RWPE2 (cell line): ENCODE results near the gene ACTR3C.

ENCODE experiments used
- ATAC-seq: fragments of 200-7000 bp; cut with Tn5 transposase; 3 replicates; pipeline ENCODE4 v1.9.1; 2021; ENCODE audit warnings: low read depth
- DNase-seq: peaks from one replicate; pipeline ENCODE4 v3.0.0-alpha.2; 2020; ENCODE audit warnings: low spot score
- H3K27ac ChIP-seq: fragments of 450-650 bp; 2 replicates; pipeline ENCODE4 v1.5.1; 2017; ENCODE audit warnings: mild to moderate bottlenecking; ENCODE audit not compliant: poor library complexity, severe bottlenecking
- H3K27me3 ChIP-seq: fragments of 250-450 bp; sonication (Bioruptor Pico); 2 replicates; pipeline ENCODE4 v1.5.1; 2021; ENCODE audit warnings: mild to moderate bottlenecking, moderate library complexity; ENCODE audit not compliant: insufficient read depth, poor library complexity, severe bottlenecking
- H3K36me3 ChIP-seq: fragments of 250-450 bp; sonication (Bioruptor Pico); 2 replicates; pipeline ENCODE4 v1.5.1; 2020; ENCODE audit warnings: low read depth, mild to moderate bottlenecking, moderate library complexity
- H3K4me1 ChIP-seq: fragments of 250-450 bp; sonication (Bioruptor Pico); 2 replicates; pipeline ENCODE4 v1.5.1; 2021; ENCODE audit warnings: mild to moderate bottlenecking, moderate library complexity; ENCODE audit not compliant: insufficient read depth, poor library complexity, severe bottlenecking
- H3K4me3 ChIP-seq: fragments of 250-450 bp; sonication (Bioruptor Pico); 2 replicates; pipeline ENCODE4 v1.5.1; 2021; ENCODE audit warnings: mild to moderate bottlenecking, moderate library complexity; ENCODE audit not compliant: severe bottlenecking
- H3K9me3 ChIP-seq: fragments of 250-450 bp; sonication (Bioruptor Pico); 2 replicates; pipeline ENCODE4 v1.5.1; 2021; ENCODE audit warnings: mild to moderate bottlenecking, moderate library complexity; ENCODE audit not compliant: severe bottlenecking
- CTCF ChIP-seq: fragments of 450-650 bp; IDR thresholded peaks from one replicate; pipeline ENCODE4 v1.5.1; 2017; ENCODE audit warnings: mild to moderate bottlenecking, moderate library complexity; ENCODE audit not compliant: poor library complexity, severe bottlenecking

Gene ACTR3C

GRCh38 chr7:150356265-150356897, 33.0 kb upstream of the ACTR3C start:
- no peak overlapping the region for H3K27ac ChIP-seq
- no peaks in the 10 kb centered on the region for H3K4me1 ChIP-seq
- H3K4me3 ChIP-seq, result no peak overlapping the region
- H3K9me3 ChIP-seq, result no peaks in the 10 kb centered on the region
- H3K27me3 ChIP-seq, result no peaks in the 10 kb centered on the region
- TF ChIP-seq CTCF, result peak; percentile 82
- ATAC-seq (no peak), DNase-seq (no peak)
- no peaks in the 10 kb centered on the region for H3K36me3 ChIP-seq

- Histone ChIP-seq H3K4me3 (no peak overlapping the region), H3K9me3 (no peaks in the 10 kb centered on the region), H3K27ac (no peak overlapping the region), H3K27me3 (no peaks in the 10 kb centered on the region), H3K4me1 (no peaks in the 10 kb centered on the region), H3K36me3 (no peaks in the 10 kb centered on the region)
- ATAC-seq, result no peak
- TF ChIP-seq CTCF, result no peak
- no peak for DNase-seq
These were observed 32.3 kb upstream of the ACTR3C start for GRCh38 chr7:150355666-150356059.

GRCh38 chr7:150351587-150352194, 28.3 kb upstream of the ACTR3C start:
- H3K27ac ChIP-seq, result no peak overlapping the region
- H3K4me3 ChIP-seq, result no peak overlapping the region
- no peaks in the 10 kb centered on the region for H3K36me3 ChIP-seq
- H3K9me3 ChIP-seq, result no peaks in the 10 kb centered on the region
- no peaks in the 10 kb centered on the region for H3K4me1 ChIP-seq
- H3K27me3 ChIP-seq, result no peaks in the 10 kb centered on the region
- ATAC-seq, result no peak
- no peak for TF ChIP-seq CTCF
- no peak for DNase-seq

GRCh38 chr7:150346922-150347321, 23.6 kb upstream of the ACTR3C start:
- Histone ChIP-seq H3K27ac (no peak overlapping the region), H3K4me3 (no peak overlapping the region), H3K9me3 (peaks cover 11% of the 10 kb centered on the region), H3K27me3 (peaks cover 16% of the 10 kb centered on the region), H3K4me1 (no peaks in the 10 kb centered on the region), H3K36me3 (no peaks in the 10 kb centered on the region)
- no peak for TF ChIP-seq CTCF
- ATAC-seq (no peak), DNase-seq (no peak)

- no peak overlapping the region for H3K4me3 ChIP-seq
- no peak overlapping the region for H3K27ac ChIP-seq
- no peaks in the 10 kb centered on the region for H3K4me1 ChIP-seq
- ATAC-seq (no peak), DNase-seq (no peak)
- TF ChIP-seq CTCF, result no peak
- peaks cover 11% of the 10 kb centered on the region for H3K9me3 ChIP-seq
- peaks cover 32% of the 10 kb centered on the region for H3K27me3 ChIP-seq
- no peaks in the 10 kb centered on the region for H3K36me3 ChIP-seq
These were observed 21.7 kb upstream of the ACTR3C start for GRCh38 chr7:150345012-150345411.
